Measurements from ENCODE around the gene GALNS.

DNA sequence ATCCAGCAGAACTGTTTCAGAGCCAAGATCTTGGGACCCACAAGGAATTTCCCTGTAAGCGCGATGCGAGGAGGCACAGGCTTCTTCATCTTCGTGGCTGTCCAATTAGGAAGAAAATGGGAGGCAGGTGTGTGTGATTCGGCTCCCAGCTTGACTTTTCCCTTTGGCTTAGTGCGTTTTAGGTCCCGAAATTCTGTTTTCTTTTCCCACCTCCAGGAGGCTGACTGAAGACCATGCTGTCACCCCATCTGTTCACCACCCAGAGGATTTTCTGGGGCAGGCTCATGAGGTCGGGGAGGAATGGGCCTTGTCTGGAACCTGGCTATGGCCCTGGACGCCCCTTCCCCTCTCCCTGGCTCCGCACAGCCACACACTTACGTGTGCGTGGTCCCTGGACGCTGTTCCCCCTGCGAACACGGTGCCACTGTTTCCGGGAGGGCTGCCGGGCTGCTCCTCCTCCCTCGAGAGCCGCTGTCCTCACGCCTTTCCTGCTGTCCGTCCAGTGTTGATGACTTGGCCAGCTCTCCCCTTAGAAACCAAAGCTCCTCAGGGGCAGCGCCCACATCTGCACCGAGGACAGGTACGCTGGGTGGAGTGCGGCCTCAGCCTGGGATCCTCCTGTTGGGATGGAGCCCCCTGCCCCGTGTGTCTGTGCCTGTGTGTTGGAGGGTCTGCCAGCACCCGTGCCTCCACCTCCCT is 12.4 kb upstream of the GALNS start:
- TF ChIP-seq, protein P1, sequence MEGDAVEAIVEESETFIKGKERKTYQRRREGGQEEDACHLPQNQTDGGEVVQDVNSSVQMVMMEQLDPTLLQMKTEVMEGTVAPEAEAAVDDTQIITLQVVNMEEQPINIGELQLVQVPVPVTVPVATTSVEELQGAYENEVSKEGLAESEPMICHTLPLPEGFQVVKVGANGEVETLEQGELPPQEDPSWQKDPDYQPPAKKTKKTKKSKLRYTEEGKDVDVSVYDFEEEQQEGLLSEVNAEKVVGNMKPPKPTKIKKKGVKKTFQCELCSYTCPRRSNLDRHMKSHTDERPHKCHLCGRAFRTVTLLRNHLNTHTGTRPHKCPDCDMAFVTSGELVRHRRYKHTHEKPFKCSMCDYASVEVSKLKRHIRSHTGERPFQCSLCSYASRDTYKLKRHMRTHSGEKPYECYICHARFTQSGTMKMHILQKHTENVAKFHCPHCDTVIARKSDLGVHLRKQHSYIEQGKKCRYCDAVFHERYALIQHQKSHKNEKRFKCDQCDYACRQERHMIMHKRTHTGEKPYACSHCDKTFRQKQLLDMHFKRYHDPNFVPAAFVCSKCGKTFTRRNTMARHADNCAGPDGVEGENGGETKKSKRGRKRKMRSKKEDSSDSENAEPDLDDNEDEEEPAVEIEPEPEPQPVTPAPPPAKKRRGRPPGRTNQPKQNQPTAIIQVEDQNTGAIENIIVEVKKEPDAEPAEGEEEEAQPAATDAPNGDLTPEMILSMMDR (IDR thresholded peaks at IDR 0.05), result peak in 3 of 12 donors; percentile 5 to 16 (median 14)
- TF ChIP-seq POLR2A (IDR thresholded peaks at IDR 0.05), result no peak

Measured in heart left ventricle (tissue), 13 donors.